HEK293 (cell line): ENCODE results near the gene WNT16.

Source experiments
- CTCF ChIA-PET: fragments of 350-600 bp; formaldehyde crosslinking; extraction: SDS; loops from one replicate; lab custom pipeline; 2021; ENCODE audit warnings: antibody characterized with exemption; lab: Yijun Ruan, JAX
- POLR2A ChIA-PET: fragments of 300-600 bp; formaldehyde crosslinking; extraction: SDS; loops from one replicate; lab custom pipeline; 2020; ENCODE audit warnings: antibody characterized with exemption, inconsistent platforms; lab: Yijun Ruan, JAX
- H3K27ac ChIP-seq: fragments of 200-500 bp; sonication (Bioruptor generic); 2 replicates; pipeline ENCODE4 v1.5.1; 2014; ENCODE audit warnings: low read depth, low read length, control low read depth, inconsistent platforms; ENCODE audit errors: extremely low read depth
- H3K36me3 ChIP-seq, 2 experiments: fragments of 200-500 bp in 1 of 2; sonication (Bioruptor generic) in 1 of 2; 1 replicate in 1 of 2; 2 replicates in 1 of 2; pipeline ENCODE4 v1.5.1; 2014 to 2017; ENCODE audit warnings: inconsistent platforms in 2 of 2, low read length in 2 of 2; ENCODE audit not compliant: control insufficient read depth in 2 of 2, insufficient read depth in 1 of 2
- H3K4me1 ChIP-seq: fragments of 200-500 bp; sonication (Bioruptor generic); 2 replicates; pipeline ENCODE4 v1.5.1; 2014; ENCODE audit warnings: mild to moderate bottlenecking, low read length, inconsistent platforms; ENCODE audit not compliant: control insufficient read depth, insufficient read depth
- H3K4me3 ChIP-seq: 2 replicates; pipeline ENCODE4 v1.5.1; 2011; ENCODE audit warnings: low read depth, mild to moderate bottlenecking, control low read depth, low read length, moderate library complexity
- H3K9me3 ChIP-seq: fragments of 200-500 bp; sonication (Bioruptor generic); 2 replicates; pipeline ENCODE4 v1.5.1; 2014; ENCODE audit warnings: low read depth, low read length, inconsistent platforms; ENCODE audit not compliant: control insufficient read depth, insufficient read depth
- BCL11A ChIP-seq: fragments of 450-650 bp; formaldehyde crosslinking; IDR thresholded peaks from 2 replicates; pipeline ENCODE4 v1.5.1; 2016; ENCODE audit warnings: low read depth, missing biosample characterization, missing genetic modification characterization
- FEZF1 ChIP-seq: fragments of 450-650 bp; formaldehyde crosslinking; IDR thresholded peaks from 2 replicates; pipeline ENCODE4 v1.5.1; 2016; ENCODE audit warnings: missing biosample characterization, missing genetic modification characterization
- KLF8 ChIP-seq: fragments of 450-650 bp; formaldehyde crosslinking; IDR thresholded peaks from 2 replicates; pipeline ENCODE4 v1.5.1; 2016; ENCODE audit warnings: missing biosample characterization, missing genetic modification characterization
- MEIS1 ChIP-seq: sonication (generic); formaldehyde crosslinking; IDR thresholded peaks from 2 replicates; pipeline ENCODE4 v1.8.1; 2022; ENCODE audit warnings: missing genetic modification reagents, mild to moderate bottlenecking, borderline replicate concordance
- PBX3 ChIP-seq: sonication (generic); formaldehyde crosslinking; IDR thresholded peaks from 2 replicates; pipeline ENCODE4 v1.8.1; 2022; ENCODE audit warnings: mild to moderate bottlenecking, moderate library complexity, missing genetic modification reagents
- PRDM1 ChIP-seq: fragments of 450-650 bp; formaldehyde crosslinking; IDR thresholded peaks from 2 replicates; pipeline ENCODE4; 2016; ENCODE audit warnings: missing biosample characterization, missing genetic modification characterization
- REST ChIP-seq: fragments of 450-650 bp; formaldehyde crosslinking; IDR thresholded peaks from 2 replicates; pipeline ENCODE4 v1.5.1; 2016; ENCODE audit warnings: missing biosample characterization, missing genetic modification characterization
- TSHZ1 ChIP-seq: fragments of 450-650 bp; formaldehyde crosslinking; IDR thresholded peaks from 2 replicates; pipeline ENCODE4 v1.5.1; 2016; ENCODE audit warnings: missing biosample characterization, missing genetic modification characterization, borderline replicate concordance
- ZBTB20 ChIP-seq: fragments of 450-650 bp; formaldehyde crosslinking; IDR thresholded peaks from 2 replicates; pipeline ENCODE4 v1.5.1; 2016; ENCODE audit warnings: missing biosample characterization, missing genetic modification characterization
- ZNF121 ChIP-seq: fragments of 450-650 bp; formaldehyde crosslinking; IDR thresholded peaks from 2 replicates; pipeline ENCODE4 v1.5.1; 2016; ENCODE audit warnings: missing biosample characterization, missing genetic modification characterization
- ZNF140 ChIP-seq: fragments of 450-650 bp; formaldehyde crosslinking; IDR thresholded peaks from 2 replicates; pipeline ENCODE4 v1.5.1; 2016; ENCODE audit warnings: missing biosample characterization, missing genetic modification characterization
- ZNF16 ChIP-seq: fragments of 450-650 bp; formaldehyde crosslinking; IDR thresholded peaks from 2 replicates; pipeline ENCODE4 v1.5.1; 2016; ENCODE audit warnings: low read depth, missing biosample characterization, missing genetic modification characterization
- ZNF211 ChIP-seq: fragments of 450-650 bp; formaldehyde crosslinking; IDR thresholded peaks from 2 replicates; pipeline ENCODE4 v1.5.1; 2016; ENCODE audit warnings: low read depth, missing biosample characterization, missing genetic modification characterization
- ZNF311 ChIP-seq: fragments of 450-650 bp; formaldehyde crosslinking; IDR thresholded peaks from 2 replicates; pipeline ENCODE4 v1.5.1; 2017; ENCODE audit warnings: missing biosample characterization, missing genetic modification characterization, borderline replicate concordance
- ZNF529 ChIP-seq: fragments of 450-650 bp; formaldehyde crosslinking; IDR thresholded peaks from 2 replicates; pipeline ENCODE4 v1.5.1; 2017; ENCODE audit warnings: missing genetic modification characterization, missing biosample characterization; ENCODE audit not compliant: insufficient replicate concordance
- ZNF544 ChIP-seq: fragments of 450-650 bp; formaldehyde crosslinking; IDR thresholded peaks from 2 replicates; pipeline ENCODE4 v1.5.0; 2017; ENCODE audit warnings: missing biosample characterization, missing genetic modification characterization
- ZNF548 ChIP-seq: fragments of 450-650 bp; formaldehyde crosslinking; IDR thresholded peaks from 2 replicates; pipeline ENCODE4 v1.5.1; 2016; ENCODE audit warnings: missing biosample characterization, missing genetic modification characterization
- ZNF560 ChIP-seq: fragments of 450-650 bp; formaldehyde crosslinking; IDR thresholded peaks from 2 replicates; pipeline ENCODE4 v1.5.1; 2017; ENCODE audit warnings: missing biosample characterization, missing genetic modification characterization, borderline replicate concordance
- ZNF610 ChIP-seq: fragments of 450-650 bp; formaldehyde crosslinking; IDR thresholded peaks from 2 replicates; pipeline ENCODE4 v1.5.1; 2016; ENCODE audit warnings: missing biosample characterization, missing genetic modification characterization, borderline replicate concordance
- ZNF626 ChIP-seq: fragments of 450-650 bp; sonication (Bioruptor Pico); formaldehyde crosslinking; IDR thresholded peaks from 2 replicates; pipeline ENCODE4 v1.5.1; 2018; ENCODE audit warnings: missing biosample characterization, missing genetic modification characterization, inconsistent platforms
- ZNF677 ChIP-seq: fragments of 450-650 bp; IDR thresholded peaks from 2 replicates; pipeline ENCODE4 v1.5.0; 2018; ENCODE audit warnings: missing biosample characterization, mild to moderate bottlenecking, missing genetic modification characterization, moderate library complexity
- ZNF704 ChIP-seq: fragments of 450-650 bp; formaldehyde crosslinking; IDR thresholded peaks from 2 replicates; pipeline ENCODE4 v1.5.1; 2016; ENCODE audit warnings: missing biosample characterization, missing genetic modification characterization
- ZNF76 ChIP-seq: fragments of 450-650 bp; formaldehyde crosslinking; IDR thresholded peaks from 2 replicates; pipeline ENCODE4; 2016; ENCODE audit warnings: low read depth, missing biosample characterization, missing genetic modification characterization, borderline replicate concordance
- ZNF768 ChIP-seq: fragments of 450-650 bp; formaldehyde crosslinking; IDR thresholded peaks from 2 replicates; pipeline ENCODE4 v1.5.1; 2018; ENCODE audit warnings: missing biosample characterization, mild to moderate bottlenecking, missing genetic modification characterization
- ZNF791 ChIP-seq: fragments of 450-650 bp; formaldehyde crosslinking; IDR thresholded peaks from 2 replicates; pipeline ENCODE4 v1.5.1; 2016; ENCODE audit warnings: missing biosample characterization, missing genetic modification characterization

Gene WNT16

GRCh38 chr7:121306565-121306964 lies 22.2 kb upstream of the WNT16 start (continued):
- TF ChIP-seq ZNF548 (tag by site-specific recombination) (no peak), MEIS1 (CRISPR knock-in tag) (no peak), FEZF1 (tag by site-specific recombination) (no peak), ZNF529 (tag by site-specific recombination) (no peak), ZNF610 (tag by site-specific recombination) (no peak), ZNF76 (tag by site-specific recombination) (no peak), ZNF768 (tag by site-specific recombination) (no peak), ZNF16 (no peak), TSHZ1 (tag by site-specific recombination) (no peak), BCL11A (tag by site-specific recombination) (no peak), ZNF626 (tag by site-specific recombination) (no peak), ZNF704 (tag by site-specific recombination) (no peak)

- TF ChIP-seq ZNF791 (tag by site-specific recombination) (no peak), KLF8 (no peak), ZNF211 (tag by site-specific recombination) (no peak), ZNF311 (tag by site-specific recombination) (no peak), ZNF560 (tag by site-specific recombination) (no peak), ZNF677 (tag by site-specific recombination) (peak; percentile 95)
- TF ChIP-seq, all 188 proteins: peak for 1
- Histone ChIP-seq H3K4me3 (no peak overlapping the region), H3K36me3 (no peaks in the 10 kb centered on the region), H3K9me3 (no peaks in the 10 kb centered on the region; the same call in 1 of the 2 replicates), H3K4me1 (no peaks in the 10 kb centered on the region), H3K27ac (no peak overlapping the region)
- POLR2A ChIA-PET: no interaction called here
- CTCF ChIA-PET: no interaction called here
Observed at GRCh38 chr7:121307021-121307574, 21.7 kb upstream of the WNT16 start.

- Histone ChIP-seq H3K36me3 (no peaks in the 10 kb centered on the region), H3K4me3 (peak overlapping the region; percentile 11; the same call in 1 of the 2 replicates), H3K4me1 (peaks cover 9% of the 10 kb centered on the region), H3K27ac (peak overlapping the region; percentile 90), H3K9me3 (no peaks in the 10 kb centered on the region; the same call in 1 of the 2 replicates)
- CTCF ChIA-PET: interaction anchor here (1.3 kb wide), 1 partner anchor 16 kb away, joined by 5 read pairs; no protein-coding TSS in a partner anchor
- POLR2A ChIA-PET: no interaction called here
- TF ChIP-seq ZNF121 (tag by site-specific recombination) (no peak), ZNF544 (tag by site-specific recombination) (no peak), PRDM1 (0 out of 2 replicates have a peak, but pooled peaks have one; percentile 10), ZNF140 (tag by site-specific recombination) (no peak), PBX3 (CRISPR knock-in tag) (no peak), REST (0 out of 2 replicates have a peak, but pooled peaks have one; percentile 2), ZBTB20 (peak; percentile 58; the same call in 1 of the 2 replicates)
Observed at GRCh38 chr7:121313220-121313792, 15.5 kb upstream of the WNT16 start.
